SU-DHL-6 (cell line): Measurements from ENCODE around the gene ANTXR1.

Source experiments
- EZH2phosphoT487 ChIP-seq: fragments of 200-600 bp; sonication (generic), shearing (Covaris generic); conservative IDR thresholded peaks from 2 replicates; pipeline ENCODE4 v1.6.1; 2018; ENCODE audit warnings: mild to moderate bottlenecking, antibody characterized with exemption, low read length, moderate library complexity, mixed read lengths
- TF ChIP-seq, protein P1 (sequence below): fragments of 200-600 bp; sonication (generic); IDR thresholded peaks from one replicate; pipeline ENCODE4 v1.5.1; 2017; ENCODE audit warnings: antibody characterized with exemption, mild to moderate bottlenecking, low read length, moderate library complexity; ENCODE audit not compliant: insufficient read depth, poor library complexity, severe bottlenecking

DNA sequence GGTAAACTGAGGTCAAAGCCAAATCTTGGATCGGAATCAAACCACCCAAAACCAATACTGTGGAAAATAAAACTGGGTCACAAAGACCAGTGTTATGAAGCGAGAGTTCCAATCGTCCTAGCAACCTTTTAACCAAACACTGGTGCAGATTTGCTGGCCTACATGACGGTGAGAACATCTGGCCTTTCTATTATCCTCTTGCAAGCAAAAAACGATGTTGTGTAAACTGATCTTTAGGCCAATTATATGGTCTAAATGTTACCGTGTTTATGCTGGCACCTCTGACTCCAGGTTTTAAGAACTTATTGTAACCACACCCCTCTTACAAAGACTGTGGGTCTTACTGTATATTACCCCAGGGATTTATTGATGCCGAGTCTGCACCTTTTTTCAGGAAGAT is 228.1 kb downstream of the ANTXR1 start:
- TF ChIP-seq, protein P1, sequence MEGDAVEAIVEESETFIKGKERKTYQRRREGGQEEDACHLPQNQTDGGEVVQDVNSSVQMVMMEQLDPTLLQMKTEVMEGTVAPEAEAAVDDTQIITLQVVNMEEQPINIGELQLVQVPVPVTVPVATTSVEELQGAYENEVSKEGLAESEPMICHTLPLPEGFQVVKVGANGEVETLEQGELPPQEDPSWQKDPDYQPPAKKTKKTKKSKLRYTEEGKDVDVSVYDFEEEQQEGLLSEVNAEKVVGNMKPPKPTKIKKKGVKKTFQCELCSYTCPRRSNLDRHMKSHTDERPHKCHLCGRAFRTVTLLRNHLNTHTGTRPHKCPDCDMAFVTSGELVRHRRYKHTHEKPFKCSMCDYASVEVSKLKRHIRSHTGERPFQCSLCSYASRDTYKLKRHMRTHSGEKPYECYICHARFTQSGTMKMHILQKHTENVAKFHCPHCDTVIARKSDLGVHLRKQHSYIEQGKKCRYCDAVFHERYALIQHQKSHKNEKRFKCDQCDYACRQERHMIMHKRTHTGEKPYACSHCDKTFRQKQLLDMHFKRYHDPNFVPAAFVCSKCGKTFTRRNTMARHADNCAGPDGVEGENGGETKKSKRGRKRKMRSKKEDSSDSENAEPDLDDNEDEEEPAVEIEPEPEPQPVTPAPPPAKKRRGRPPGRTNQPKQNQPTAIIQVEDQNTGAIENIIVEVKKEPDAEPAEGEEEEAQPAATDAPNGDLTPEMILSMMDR: no peak
- no peak for TF ChIP-seq EZH2phosphoT487
